Keratinocyte (primary cell): ENCODE results near the gene PIGU. TPM values are rescaled to one million over a fixed set of nuclear protein-coding genes. Genes with fewer than 3 reads are reported as not detected.

Source experiments
- DNase-seq: peaks from one replicate; pipeline ENCODE4 v3.0.0-alpha.2; 2011; ENCODE audit warnings: low read depth, missing footprints, low spot score
- FAIRE-seq: peaks from 2 replicates; lab custom pipeline; 2011; peaks lifted over from hg19 to GRCh38; lab: Jason Lieb, UNC
- H2AFZ ChIP-seq: 2 replicates; pipeline ENCODE4 v1.6.0; 2012; ENCODE audit warnings: low read length, control low read depth, inconsistent platforms; ENCODE audit not compliant: control insufficient read depth
- H3K27ac ChIP-seq: 2 replicates; pipeline ENCODE4 v1.5.1; 2011; ENCODE audit warnings: low read length; ENCODE audit not compliant: control insufficient read depth, insufficient read depth
- H3K27me3 ChIP-seq: 3 replicates; pipeline ENCODE4 v1.6.0; 2011; ENCODE audit warnings: low read length; ENCODE audit not compliant: control insufficient read depth, insufficient read depth; ENCODE audit errors: extremely low read depth
- H3K36me3 ChIP-seq, 2 experiments: 2 replicates in 1 of 2; 3 replicates in 1 of 2; pipeline ENCODE4 v1.5.1; 2011; ENCODE audit warnings: low read length in 2 of 2, mild to moderate bottlenecking in 1 of 2; ENCODE audit not compliant: control insufficient read depth in 2 of 2, insufficient read depth in 2 of 2; ENCODE audit errors: extremely low read depth in 1 of 2
- H3K4me1 ChIP-seq: 3 replicates; pipeline ENCODE4 v1.5.1; 2011; ENCODE audit warnings: low read length; ENCODE audit not compliant: control insufficient read depth, insufficient read depth; ENCODE audit errors: extremely low read depth
- H3K4me2 ChIP-seq: 3 replicates; pipeline ENCODE4 v1.6.0; 2011; ENCODE audit warnings: low read depth, low read length; ENCODE audit not compliant: control insufficient read depth, insufficient read depth; ENCODE audit errors: extremely low read depth
- H3K4me3 ChIP-seq, 3 experiments: fragments of 200-600 bp in 1 of 3; sonication (generic) in 1 of 3; 2 replicates in 2 of 3; 3 replicates in 1 of 3; pipeline ENCODE4 v1.5.1; 2011 to 2016; ENCODE audit warnings: low read length in 3 of 3, mild to moderate bottlenecking in 3 of 3, control low read depth in 2 of 3, inconsistent platforms in 1 of 3, low read depth in 1 of 3, mixed read lengths in 1 of 3, mixed run types in 1 of 3, moderate library complexity in 1 of 3; ENCODE audit not compliant: control insufficient read depth in 2 of 3, insufficient read depth in 2 of 3; ENCODE audit errors: extremely low read depth in 1 of 3
- H3K79me2 ChIP-seq: 2 replicates; pipeline ENCODE4 v1.6.0; 2012; ENCODE audit warnings: low read length; ENCODE audit not compliant: control insufficient read depth, insufficient read depth
- H3K9ac ChIP-seq: 3 replicates; pipeline ENCODE4 v1.6.0; 2011; ENCODE audit warnings: low read length; ENCODE audit not compliant: control insufficient read depth, insufficient read depth; ENCODE audit errors: extremely low read depth
- H3K9me1 ChIP-seq: 3 replicates; pipeline ENCODE4 v1.6.0; 2011; ENCODE audit warnings: low read length; ENCODE audit not compliant: control insufficient read depth, insufficient read depth; ENCODE audit errors: extremely low read depth
- H3K9me3 ChIP-seq: 2 replicates; pipeline ENCODE4 v1.5.1; 2012; ENCODE audit warnings: low read depth, low read length; ENCODE audit not compliant: control insufficient read depth
- H4K20me1 ChIP-seq: 3 replicates; pipeline ENCODE4 v1.6.0; 2011; ENCODE audit warnings: low read length; ENCODE audit not compliant: control insufficient read depth, insufficient read depth; ENCODE audit errors: extremely low read depth
- CTCF ChIP-seq, 3 experiments: IDR thresholded peaks in 1 of 3; conservative IDR thresholded peaks in 1 of 3; optimal IDR thresholded peaks in 1 of 3; 2 replicates in 2 of 3; 3 replicates in 1 of 3; pipeline versions ENCODE3 to v1.5.1; 2011; ENCODE audit warnings: low read length in 3 of 3, mild to moderate bottlenecking in 3 of 3, moderate library complexity in 2 of 3, control low read depth in 1 of 3, inconsistent platforms in 1 of 3; ENCODE audit not compliant: insufficient read depth in 2 of 3; ENCODE audit errors: extremely low read depth in 1 of 3
- EZH2 ChIP-seq: IDR thresholded peaks from one replicate; pipeline ENCODE4 v1.6.1; 2012; ENCODE audit warnings: inconsistent platforms, mild to moderate bottlenecking, low read length, moderate library complexity
- dilution Hi-C: fragments of 300-500 bp; cut with MboI; formaldehyde crosslinking; loops from one replicate; pipeline ENCODE4 v1.7.0; 2020; ENCODE audit warnings: low sequenced_read_pairs; ENCODE audit not compliant: extremely low pct_ligation_motif_present
- polyA plus RNA-seq, 5 experiments: library from polyadenylated mRNA; depleted of rRNA in 3 of 5; stranded (reverse) in 3 of 5; stranded (forward) in 1 of 5; unstranded in 1 of 5; fragments of >200 nt; gene quantifications; 1 replicate in 1 of 5; 2 replicates in 3 of 5; 3 replicates in 1 of 5; pipeline versions ENCODE4 v1.2.1 to v1.2.3, GENCODE V29; 2011 to 2012; ENCODE audit warnings: missing spikeins in 2 of 5, low read depth in 1 of 5, low replicate concordance in 1 of 5

The PIGU gene
- polyA plus RNA-seq, 1 donor (not counting 4 experiments of a cell fraction or from before 2014, with no cell fraction given): 48.0 TPM

DNA sequence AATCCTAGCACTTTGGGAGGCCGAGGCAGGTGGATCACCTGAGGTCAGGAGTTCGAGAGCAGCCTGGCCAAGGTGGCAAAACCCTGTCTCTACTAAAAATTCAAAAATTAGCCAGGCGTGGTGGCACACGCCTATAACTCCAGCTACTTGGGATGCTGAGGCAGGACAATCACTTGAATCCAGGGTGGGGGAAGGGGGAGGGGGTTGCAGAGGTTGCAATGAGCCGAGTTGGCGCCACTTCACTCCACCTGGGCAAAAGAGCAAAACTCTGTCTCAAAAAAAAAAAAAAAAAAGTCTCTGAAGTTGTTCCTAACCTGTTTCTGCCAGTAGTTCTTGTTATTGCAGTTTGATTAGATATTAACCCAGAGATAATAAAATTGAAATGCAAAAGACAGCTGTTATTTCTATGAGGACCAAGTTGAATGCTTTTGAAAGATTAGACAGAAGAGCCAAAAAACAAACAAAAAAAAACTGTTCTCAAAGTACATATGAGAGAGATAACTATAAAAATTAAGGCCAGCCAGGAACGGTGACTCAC lies 22.6 kb downstream of the PIGU start:
- H3K36me3 ChIP-seq: peaks cover 0 to 2% of the 10 kb centered on the region in 2 experiments
- H3K27ac ChIP-seq: no peak overlapping the region
- H2AFZ ChIP-seq: no peak overlapping the region
- FAIRE-seq (no peak), DNase-seq (no peak)
- TF ChIP-seq EZH2 (no peak), CTCF (optimal IDR thresholded peaks at IDR 0.05 in 1 of 3, IDR thresholded peaks at IDR 0.05 in 1 of 3, conservative IDR thresholded peaks at IDR 0.05 in 1 of 3; ENCODE audit: extremely low read depth in 1 of 3, insufficient read depth in 2 of 3, low read length in 3 of 3) (no peak)
- H3K4me1 ChIP-seq: no peaks in the 10 kb centered on the region
- H3K9me3 ChIP-seq: no peaks in the 10 kb centered on the region
- no peak overlapping the region for H3K9ac ChIP-seq
- H3K9me1 ChIP-seq: no peaks in the 10 kb centered on the region
- no peaks in the 10 kb centered on the region for H3K79me2 ChIP-seq
- dilution Hi-C loops: no loop called here
- H4K20me1 ChIP-seq: no peaks in the 10 kb centered on the region
- H3K4me2 ChIP-seq: no peak overlapping the region
- no peaks in the 10 kb centered on the region for H3K27me3 ChIP-seq
- H3K4me3 ChIP-seq: no peak overlapping the region

- peak; percentile 36 for FAIRE-seq
- H2AFZ ChIP-seq: no peak overlapping the region
- no peaks in the 10 kb centered on the region for H3K4me1 ChIP-seq
- peaks cover 0 to 2% of the 10 kb centered on the region in 2 experiments for H3K36me3 ChIP-seq
- dilution Hi-C loops: no loop called here
- H3K9ac ChIP-seq: no peak overlapping the region
- H3K4me3 ChIP-seq: no peak overlapping the region
- H3K9me3 ChIP-seq: no peaks in the 10 kb centered on the region
- TF ChIP-seq EZH2 (no peak), CTCF (optimal IDR thresholded peaks at IDR 0.05 in 1 of 3, IDR thresholded peaks at IDR 0.05 in 1 of 3, conservative IDR thresholded peaks at IDR 0.05 in 1 of 3; ENCODE audit: extremely low read depth in 1 of 3, insufficient read depth in 2 of 3, low read length in 3 of 3) (no peak)
- no peak for DNase-seq
- H3K9me1 ChIP-seq: no peaks in the 10 kb centered on the region
- no peak overlapping the region for H3K4me2 ChIP-seq
- H3K27ac ChIP-seq: no peak overlapping the region
- H3K27me3 ChIP-seq: no peaks in the 10 kb centered on the region
- no peaks in the 10 kb centered on the region for H3K79me2 ChIP-seq
- no peaks in the 10 kb centered on the region for H4K20me1 ChIP-seq
Measured at GRCh38 chr20:34651200-34651599, 25.7 kb downstream of the PIGU start.
